A549 (cell line): ENCODE results near the gene FAM200C. TPM values are rescaled to one million over a fixed set of nuclear protein-coding genes. Genes with fewer than 3 reads are reported as not detected.

Experiments
- ATAC-seq, 2 experiments: fragments of 200-7000 bp in 1 of 2; fragments of >200 bp in 1 of 2; cut with Nextera tagmentation in 1 of 2; cut with Tn5 transposase in 1 of 2; 3 replicates each; pipeline versions ENCODE4 v1.8.0 to v1.9.1; 2018 to 2020; ENCODE audit warnings: mild to moderate bottlenecking in 1 of 2, moderate library complexity in 1 of 2
- CTCF ChIA-PET: fragments of 300-600 bp; sonication (Branson Sonifier 250); formaldehyde crosslinking; extraction: SDS; loops from one replicate; lab custom pipeline; 2021; ENCODE audit warnings: antibody characterized with exemption, inconsistent platforms; lab: Yijun Ruan, JAX
- POLR2A ChIA-PET: fragments of 350-600 bp; formaldehyde crosslinking; extraction: SDS; loops from one replicate; lab custom pipeline; 2021; ENCODE audit warnings: antibody characterized with exemption, inconsistent platforms; lab: Yijun Ruan, JAX
- DNase-seq, 2 experiments: peaks; one replicate each; pipeline versions ENCODE4 v3.0.0 to v3.0.0-alpha.2; 2011 to 2016; ENCODE audit warnings: low read depth in 1 of 2, low spot score in 1 of 2
- FAIRE-seq: peaks from 2 replicates; lab custom pipeline; 2011; peaks lifted over from hg19 to GRCh38; lab: Jason Lieb, UNC
- H3K27ac ChIP-seq, 2 experiments: fragments of >200 bp; sonication (Bioruptor Twin); formaldehyde crosslinking; 3 replicates each; pipeline ENCODE4 v1.5.1; 2016 to 2017
- H3K4me1 ChIP-seq: fragments of >200 bp; sonication (Bioruptor Twin); formaldehyde crosslinking; 3 replicates; pipeline ENCODE4 v1.6.1; 2016
- H3K4me2 ChIP-seq: fragments of >200 bp; sonication (Bioruptor Twin); formaldehyde crosslinking; 3 replicates; pipeline ENCODE4 v1.6.1; 2016
- H3K4me3 ChIP-seq: fragments of >200 bp; sonication (Bioruptor Twin); formaldehyde crosslinking; 3 replicates; pipeline ENCODE4 v1.5.1; 2016
- H3K9me3 ChIP-seq: fragments of >200 bp; sonication (Bioruptor Twin); formaldehyde crosslinking; 3 replicates; pipeline ENCODE4 v1.6.1; 2016
- ELK1 ChIP-seq: fragments of 150-350 bp; IDR thresholded peaks from 2 replicates; pipeline ENCODE4 v1.6.1; 2014; ENCODE audit warnings: low read depth, mild to moderate bottlenecking, low read length
- EP300 ChIP-seq, 2 experiments: fragments of >200 bp; sonication (Bioruptor Twin); formaldehyde crosslinking; IDR thresholded peaks; 2 replicates in 1 of 2; 3 replicates in 1 of 2; pipeline ENCODE4 v1.6.1; 2016 to 2017
- ESRRA ChIP-seq: fragments of 150-350 bp; IDR thresholded peaks from 2 replicates; pipeline ENCODE4 v1.6.1; 2014; ENCODE audit warnings: mild to moderate bottlenecking, low read length, borderline replicate concordance
- FOSL2 ChIP-seq, 2 experiments: fragments of 450-650 bp in 1 of 2; fragments of >200 bp in 1 of 2; sonication (Bioruptor Twin) in 1 of 2; formaldehyde crosslinking; IDR thresholded peaks; 2 replicates each; pipeline versions ENCODE4 v1.5.0 to v1.6.1; 2016 to 2020; ENCODE audit warnings: mild to moderate bottlenecking in 1 of 2, moderate library complexity in 1 of 2
- FOXS1 ChIP-seq: fragments of 250-450 bp; sonication (Bioruptor Pico); IDR thresholded peaks from 2 replicates; pipeline ENCODE4 v1.5.0; 2020; ENCODE audit warnings: mild to moderate bottlenecking, moderate library complexity
- HOXB5 ChIP-seq: fragments of 250-450 bp; sonication (Bioruptor Pico); IDR thresholded peaks from 2 replicates; pipeline ENCODE4 v1.5.0; 2020; ENCODE audit warnings: mild to moderate bottlenecking, moderate library complexity
- JUN ChIP-seq, 2 experiments: fragments of >200 bp; sonication (Bioruptor Twin); formaldehyde crosslinking; IDR thresholded peaks; 2 replicates in 1 of 2; 3 replicates in 1 of 2; pipeline ENCODE4 v1.6.1; 2016 to 2017
- MAX ChIP-seq: IDR thresholded peaks from 2 replicates; pipeline ENCODE4 v1.6.1; 2012
- MYC ChIP-seq: IDR thresholded peaks from 2 replicates; pipeline ENCODE4 v1.6.1; 2012; ENCODE audit warnings: mild to moderate bottlenecking, inconsistent platforms, low read length, improper control_type of control experiment, borderline replicate concordance
- PHF8 ChIP-seq: fragments of 200-600 bp; sonication (generic); IDR thresholded peaks from 2 replicates; pipeline ENCODE4 v1.6.1; 2016; ENCODE audit warnings: low read depth, mild to moderate bottlenecking, antibody characterized with exemption, moderate library complexity, borderline replicate concordance
- RAD21 ChIP-seq, 2 experiments: fragments of >200 bp in 1 of 2; sonication (Bioruptor Twin) in 1 of 2; formaldehyde crosslinking in 1 of 2; IDR thresholded peaks in 1 of 2; conservative IDR thresholded peaks in 1 of 2; 2 replicates in 1 of 2; 3 replicates in 1 of 2; pipeline ENCODE4 v1.6.1; 2012 to 2018; ENCODE audit warnings: inconsistent platforms in 1 of 2
- SMC3 ChIP-seq: fragments of >200 bp; sonication (Bioruptor Twin); formaldehyde crosslinking; IDR thresholded peaks from 3 replicates; pipeline ENCODE4 v1.6.1; 2018; ENCODE audit warnings: inconsistent platforms
- TP53 ChIP-seq: fragments of 250-450 bp; sonication (Bioruptor Pico); IDR thresholded peaks from 2 replicates; pipeline ENCODE4 v1.5.0; 2021; ENCODE audit warnings: mild to moderate bottlenecking, moderate library complexity
- WGBS: methylation state at CpG from one replicate; pipeline ENCODE4 v1.1.6; 2017; ENCODE audit errors: missing lambda C conversion rate; 5-methylcytosine and 5-hydroxymethylcytosine counted together
- polyA plus RNA-seq, 4 experiments: library from polyadenylated mRNA; depleted of rRNA in 3 of 4; stranded (reverse); fragments of >200 nt; fragmentation: RNase III in 1 of 4; extraction: RNeasy Plus Mini Kit Qiagen cat#74134 plus additional on column Dnase treatment in 1 of 4; gene quantifications; 2 replicates in 3 of 4; 3 replicates in 1 of 4; pipeline ENCODE4 v1.2.3, GENCODE V29; 2011 to 2017
- TF ChIP-seq, protein P1 (sequence below): fragments of >200 bp; sonication (Bioruptor Twin); formaldehyde crosslinking; IDR thresholded peaks from 3 replicates; pipeline ENCODE4 v1.6.1; 2016
- TF ChIP-seq, protein P2 (sequence below): fragments of 450-650 bp; IDR thresholded peaks from 2 replicates; pipeline ENCODE4 v1.6.1; 2014; ENCODE audit warnings: antibody characterized with exemption

The FAM200C gene
- polyA plus RNA-seq, 2 of the 4 experiments (the other 2 are of a cell fraction): 2.7 to 4.3 TPM

DNA sequence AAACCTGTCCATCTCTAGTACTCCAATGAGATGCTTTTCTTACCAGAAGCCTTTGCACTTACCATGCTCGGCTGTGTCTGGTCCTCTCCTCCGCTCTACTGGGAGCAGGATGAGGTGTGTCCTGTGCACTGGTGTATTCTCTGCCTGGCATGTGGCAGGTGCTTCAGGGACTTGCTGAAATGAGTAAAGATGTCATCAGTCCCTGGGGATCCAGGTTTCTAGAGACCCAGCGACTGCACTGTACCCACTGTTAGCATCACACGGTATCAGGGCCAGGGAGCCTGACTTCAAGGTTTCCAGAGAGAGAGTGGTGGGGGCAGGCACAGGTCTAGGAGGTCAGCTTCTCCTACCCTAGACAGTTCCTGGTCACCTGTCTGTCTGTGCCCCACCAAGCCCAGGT is 32.3 kb upstream of the FAM200C start:
- H3K27ac ChIP-seq: no peak overlapping the region
- ATAC-seq: no peak

DNA sequence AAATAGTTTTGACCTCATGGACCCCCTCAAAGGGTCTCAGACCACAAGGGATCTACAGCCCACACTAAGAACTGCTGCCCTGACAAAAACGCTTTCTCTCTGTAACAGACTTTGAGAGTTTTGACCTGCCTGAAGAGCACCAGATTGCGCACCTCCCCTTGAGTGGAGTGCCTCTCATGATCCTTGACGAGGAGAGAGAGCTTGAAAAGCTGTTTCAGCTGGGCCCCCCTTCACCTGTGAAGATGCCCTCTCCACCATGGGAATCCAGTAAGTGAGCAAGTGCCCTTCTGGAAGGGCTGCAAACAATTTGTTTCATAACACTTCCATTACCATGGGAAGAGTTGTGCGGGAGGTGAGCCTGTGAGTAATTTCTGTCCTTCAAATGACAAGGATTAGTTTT is 27.8 kb upstream of the FAM200C start:
- Histone ChIP-seq H3K9me3 (no peaks in the 10 kb centered on the region), H3K4me3 (no peak overlapping the region), H3K4me2 (no peak overlapping the region), H3K4me1 (peaks cover 13% of the 10 kb centered on the region), H3K27ac (no peak overlapping the region)
- POLR2A ChIA-PET: no interaction called here
- TF ChIP-seq, protein P1, sequence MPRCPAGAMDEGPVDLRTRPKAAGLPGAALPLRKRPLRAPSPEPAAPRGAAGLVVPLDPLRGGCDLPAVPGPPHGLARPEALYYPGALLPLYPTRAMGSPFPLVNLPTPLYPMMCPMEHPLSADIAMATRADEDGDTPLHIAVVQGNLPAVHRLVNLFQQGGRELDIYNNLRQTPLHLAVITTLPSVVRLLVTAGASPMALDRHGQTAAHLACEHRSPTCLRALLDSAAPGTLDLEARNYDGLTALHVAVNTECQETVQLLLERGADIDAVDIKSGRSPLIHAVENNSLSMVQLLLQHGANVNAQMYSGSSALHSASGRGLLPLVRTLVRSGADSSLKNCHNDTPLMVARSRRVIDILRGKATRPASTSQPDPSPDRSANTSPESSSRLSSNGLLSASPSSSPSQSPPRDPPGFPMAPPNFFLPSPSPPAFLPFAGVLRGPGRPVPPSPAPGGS: no peak
- no peak for TF ChIP-seq MYC
- no peak for TF ChIP-seq SMC3
- no peak for TF ChIP-seq ELK1
- no peak for TF ChIP-seq TP53
- TF ChIP-seq PHF8: no peak
- no peak for TF ChIP-seq ESRRA
- no peak for TF ChIP-seq RAD21 (conservative IDR thresholded peaks at IDR 0.05 in 1 of 2, IDR thresholded peaks at IDR 0.05 in 1 of 2)
- TF ChIP-seq FOSL2 (IDR thresholded peaks at IDR 0.05): no peak
- TF ChIP-seq FOSL2 (CRISPR knock-in tag; IDR thresholded peaks at IDR 0.05): no peak
- TF ChIP-seq FOXS1: no peak
- TF ChIP-seq JUN (IDR thresholded peaks at IDR 0.05): no peak
- TF ChIP-seq MAX: no peak
- no peak for DNase-seq
- FAIRE-seq: no peak
- whole genome bisulfite sequencing: 93% methylated on average over 4 of the region's 4 CpGs
- CTCF ChIA-PET: interaction anchor here (14.8 kb wide), 1 partner anchor 12 kb away, joined by 139 read pairs; no protein-coding TSS in a partner anchor
- no peak for ATAC-seq

More for the DNA sequence above, 32.3 kb upstream of the FAM200C start:
- no peak for FAIRE-seq
- Histone ChIP-seq H3K4me3 (no peak overlapping the region), H3K4me1 (no peaks in the 10 kb centered on the region), H3K4me2 (no peak overlapping the region), H3K9me3 (no peaks in the 10 kb centered on the region)
- TF ChIP-seq FOXS1: no peak
- TF ChIP-seq HOXB5: no peak
- TF ChIP-seq EP300 (IDR thresholded peaks at IDR 0.05): no peak
- CTCF ChIA-PET: no interaction called here
- POLR2A ChIA-PET: no interaction called here
- WGBS: 92% methylated on average over 4 of the region's 4 CpGs
- no peak for DNase-seq

GRCh38 chr5:160423099-160423498 is 23.2 kb upstream of the FAM200C start:
- H3K4me2 ChIP-seq: peak overlapping the region; percentile 86
- ATAC-seq: no peak
- POLR2A ChIA-PET: no interaction called here
- CTCF ChIA-PET: interaction anchor here (1.5 to 14.8 kb wide), 2 partner anchors 17 to 401 kb away, joined by 4 to 139 read pairs; no protein-coding TSS in a partner anchor
- H3K4me3 ChIP-seq: peak overlapping the region; percentile 80; the same call in 2 of the 3 replicates
- TF ChIP-seq, protein P2, sequence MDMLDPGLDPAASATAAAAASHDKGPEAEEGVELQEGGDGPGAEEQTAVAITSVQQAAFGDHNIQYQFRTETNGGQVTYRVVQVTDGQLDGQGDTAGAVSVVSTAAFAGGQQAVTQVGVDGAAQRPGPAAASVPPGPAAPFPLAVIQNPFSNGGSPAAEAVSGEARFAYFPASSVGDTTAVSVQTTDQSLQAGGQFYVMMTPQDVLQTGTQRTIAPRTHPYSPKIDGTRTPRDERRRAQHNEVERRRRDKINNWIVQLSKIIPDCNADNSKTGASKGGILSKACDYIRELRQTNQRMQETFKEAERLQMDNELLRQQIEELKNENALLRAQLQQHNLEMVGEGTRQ: no peak
- peaks cover 34% of the 10 kb centered on the region for H3K4me1 ChIP-seq
- no peak for FAIRE-seq
- no peak overlapping the region; a peak in 1 of 6 replicates for H3K27ac ChIP-seq
- 39% methylated on average over 2 of the region's 2 CpGs for WGBS
- DNase-seq: no peak
- no peaks in the 10 kb centered on the region for H3K9me3 ChIP-seq
